ENCODE measurements around the gene GABBR2.

The GABBR2 gene

GRCh38 chr9:98404237-98404636, 304.5 kb downstream of the GABBR2 start:
- H3K27ac ChIP-seq = no peak overlapping the region
- no peak for TF ChIP-seq ZFX (IDR thresholded peaks at IDR 0.05)
- no peak for TF ChIP-seq CTCF (conservative IDR thresholded peaks at IDR 0.05)

GRCh38 chr9:98403715-98404114, 305.0 kb downstream of the GABBR2 start:
- TF ChIP-seq ZFX (IDR thresholded peaks at IDR 0.05) (no peak), CTCF (conservative IDR thresholded peaks at IDR 0.05) (no peak)
- no peak overlapping the region for H3K27ac ChIP-seq

GRCh38 chr9:98402019-98402840, 306.5 kb downstream of the GABBR2 start:
- no peak for TF ChIP-seq ZFX (IDR thresholded peaks at IDR 0.05)
- TF ChIP-seq CTCF (conservative IDR thresholded peaks at IDR 0.05) = no peak
- no peak overlapping the region for H3K27ac ChIP-seq

- no peak overlapping the region for H3K27ac ChIP-seq
- TF ChIP-seq ZFX (IDR thresholded peaks at IDR 0.05) (no peak), CTCF (conservative IDR thresholded peaks at IDR 0.05) (no peak)
Measured at GRCh38 chr9:98401140-98402018, 307.4 kb downstream of the GABBR2 start.

GRCh38 chr9:98399950-98400683, 308.6 kb downstream of the GABBR2 start:
- no peak overlapping the region for H3K27ac ChIP-seq
- TF ChIP-seq CTCF (conservative IDR thresholded peaks at IDR 0.05) (no peak), ZFX (IDR thresholded peaks at IDR 0.05) (no peak)

GRCh38 chr9:98396656-98397055, 312.1 kb downstream of the GABBR2 start:
- TF ChIP-seq CTCF (conservative IDR thresholded peaks at IDR 0.05) (no peak), ZFX (IDR thresholded peaks at IDR 0.05) (no peak)
- no peak overlapping the region for H3K27ac ChIP-seq
